HCT116 (cell line): ENCODE measurements around the gene NARF. TPM values are rescaled to one million over a fixed set of nuclear protein-coding genes. Genes with fewer than 3 reads are reported as not detected.

Experiments used
- ATAC-seq: fragments of 200-7000 bp; cut with Tn5 transposase; 2 replicates; pipeline ENCODE4 v1.9.1; 2020; ENCODE audit warnings: mild to moderate bottlenecking, moderate library complexity
- BruUV-seq: library from RNA; stranded (reverse); fragments of 400-500 nt; replicated peaks from 2 replicates; lab custom pipeline; 2021; lab: Mats Ljungman, UMichigan
- CTCF ChIA-PET: fragments of 300-600 bp; sonication (Branson Sonifier 250); formaldehyde crosslinking; loops from one replicate; lab custom pipeline; 2021; ENCODE audit warnings: antibody characterized with exemption; lab: Charles Lee
- POLR2A ChIA-PET: fragments of 300-600, 350-600 bp; sonication (Branson Sonifier 250); formaldehyde crosslinking; loops from one replicate; lab custom pipeline; 2021; ENCODE audit warnings: antibody characterized with exemption; lab: Charles Lee
- RAD21 ChIA-PET, 2 experiments: fragments of 300-600 bp; sonication (Branson Sonifier 250); formaldehyde crosslinking; loops; one replicate each; lab custom pipeline; 2023; ENCODE audit warnings: low total read pairs in 2 of 2; ENCODE audit not compliant: uncharacterized antibody in 2 of 2, unreplicated experiment in 2 of 2, low non-redundant PET in 1 of 2; lab: Charles Lee
- DNase-seq: peaks from one replicate; pipeline ENCODE4 v3.0.0-alpha.2; 2010; ENCODE audit warnings: low read depth, low spot score
- H2AFZ ChIP-seq: fragments of 200-600 bp; shearing (Covaris generic), sonication (generic); 2 replicates; pipeline ENCODE4 v1.6.1; 2017; ENCODE audit warnings: low read depth, mixed run types, mixed read lengths, antibody characterized with exemption, low read length; ENCODE audit not compliant: poor library complexity, severe bottlenecking
- H3K27ac ChIP-seq: 2 replicates; pipeline ENCODE4 v1.5.1; 2012; ENCODE audit warnings: low read depth, low read length
- H3K27me3 ChIP-seq: fragments of 200-600 bp; sonication (generic); 2 replicates; pipeline ENCODE4 v1.6.1; 2016; ENCODE audit warnings: mixed run types, low read length, mixed read lengths; ENCODE audit not compliant: insufficient read depth
- H3K36me3 ChIP-seq, 2 experiments: fragments of 200-500 bp in 1 of 2; fragments of 200-600 bp in 1 of 2; sonication (Bioruptor generic) in 1 of 2; sonication (generic) in 1 of 2; 2 replicates each; pipeline versions ENCODE4 v1.5.1 to v1.6.1; 2014 to 2016; ENCODE audit warnings: low read length in 2 of 2, inconsistent platforms in 1 of 2, mixed read lengths in 1 of 2, mixed run types in 1 of 2; ENCODE audit not compliant: insufficient read depth in 2 of 2, control insufficient read depth in 1 of 2
- H3K4me1 ChIP-seq, 2 experiments: fragments of 200-600 bp in 1 of 2; sonication (generic) in 1 of 2; 2 replicates each; pipeline versions ENCODE4 v1.5.1 to v1.6.1; 2012 to 2017; ENCODE audit warnings: low read length in 2 of 2, inconsistent platforms in 1 of 2, mild to moderate bottlenecking in 1 of 2, mixed read lengths in 1 of 2, mixed run types in 1 of 2, moderate library complexity in 1 of 2; ENCODE audit not compliant: insufficient read depth in 2 of 2, control insufficient read depth in 1 of 2
- H3K4me2 ChIP-seq: fragments of 200-600 bp; sonication (generic); 2 replicates; pipeline ENCODE4 v1.6.1; 2017; ENCODE audit warnings: mixed run types, low read length, mixed read lengths
- H3K4me3 ChIP-seq, 2 experiments: fragments of 200-600 bp in 1 of 2; sonication (generic) in 1 of 2; replicated peaks in 1 of 2; 2 replicates each; pipeline ENCODE4 v1.5.1; 2011 to 2016; ENCODE audit warnings: low read length in 2 of 2, control low read depth in 1 of 2, low read depth in 1 of 2, mild to moderate bottlenecking in 1 of 2, mixed read lengths in 1 of 2, mixed run types in 1 of 2
- H3K79me2 ChIP-seq: fragments of 200-600 bp; sonication (generic); 2 replicates; pipeline ENCODE4 v1.6.1; 2017; ENCODE audit warnings: mild to moderate bottlenecking, mixed run types, low read length, moderate library complexity, mixed read lengths; ENCODE audit not compliant: insufficient read depth
- H3K9ac ChIP-seq: fragments of 200-600 bp; sonication (generic); 2 replicates; pipeline ENCODE4 v1.6.1; 2016; ENCODE audit warnings: low read length, mixed read lengths
- H3K9me2 ChIP-seq: fragments of 200-600 bp; sonication (generic), shearing (Covaris generic); 2 replicates; pipeline ENCODE4 v1.6.1; 2017; ENCODE audit warnings: mixed run types, mild to moderate bottlenecking, moderate library complexity; ENCODE audit not compliant: insufficient read depth
- H3K9me3 ChIP-seq, 2 experiments: fragments of 200-500 bp in 1 of 2; fragments of 200-600 bp in 1 of 2; sonication (Bioruptor generic) in 1 of 2; sonication (generic) in 1 of 2; 2 replicates each; pipeline ENCODE4 v1.6.1; 2014 to 2017; ENCODE audit warnings: low read length in 2 of 2, mixed read lengths in 2 of 2, inconsistent platforms in 1 of 2, low read depth in 1 of 2, mild to moderate bottlenecking in 1 of 2, mixed run types in 1 of 2, moderate library complexity in 1 of 2; ENCODE audit not compliant: control insufficient read depth in 1 of 2, insufficient read depth in 1 of 2
- H4K20me1 ChIP-seq: fragments of 200-600 bp; sonication (generic), shearing (Covaris generic); 2 replicates; pipeline ENCODE4 v1.6.1; 2017; ENCODE audit warnings: mixed run types, mild to moderate bottlenecking, moderate library complexity; ENCODE audit not compliant: insufficient read depth
- CBX3 ChIP-seq: IDR thresholded peaks from 2 replicates; pipeline ENCODE4 v1.6.1; 2012; ENCODE audit warnings: low read depth
- CEBPB ChIP-seq: IDR thresholded peaks from 2 replicates; pipeline ENCODE4 v1.6.1; 2012; ENCODE audit warnings: low read depth
- EGR1 ChIP-seq: IDR thresholded peaks from 2 replicates; pipeline ENCODE4 v1.6.1; 2012; ENCODE audit warnings: low read depth
- ELF1 ChIP-seq: IDR thresholded peaks from 2 replicates; pipeline ENCODE4 v1.6.1; 2012; ENCODE audit warnings: low read depth, borderline replicate concordance
- EZH2phosphoT487 ChIP-seq: fragments of 200-600 bp; IDR thresholded peaks from 2 replicates; pipeline ENCODE4 v1.6.1; 2018; ENCODE audit warnings: antibody characterized with exemption, borderline replicate concordance
- JUND ChIP-seq: IDR thresholded peaks from 2 replicates; pipeline ENCODE4 v1.6.1; 2012
- MAX ChIP-seq: IDR thresholded peaks from 2 replicates; pipeline ENCODE4 v1.6.1; 2012
- POLR2A ChIP-seq: IDR thresholded peaks from 2 replicates; pipeline ENCODE4 v1.7.0; 2011; ENCODE audit warnings: borderline replicate concordance; ENCODE audit not compliant: insufficient read depth, insufficient read length; ENCODE audit errors: extremely low read depth
- POLR2AphosphoS5 ChIP-seq: IDR thresholded peaks from 2 replicates; pipeline ENCODE4 v1.6.1; 2011; ENCODE audit warnings: mild to moderate bottlenecking, low read depth, low read length, moderate library complexity
- SP1 ChIP-seq: IDR thresholded peaks from 2 replicates; pipeline ENCODE4 v1.6.1; 2012; ENCODE audit warnings: low read depth
- SRF ChIP-seq: IDR thresholded peaks from 2 replicates; pipeline ENCODE4 v1.6.1; 2012; ENCODE audit warnings: low read depth
- TCF7L2 ChIP-seq: IDR thresholded peaks from 2 replicates; pipeline ENCODE4 v1.7.0; 2011; ENCODE audit warnings: borderline replicate concordance, inconsistent platforms; ENCODE audit not compliant: insufficient read depth, insufficient read length; ENCODE audit errors: extremely low read depth
- YY1 ChIP-seq: IDR thresholded peaks from 2 replicates; pipeline ENCODE4 v1.6.1; 2011; ENCODE audit warnings: low read length, low read depth, moderate library complexity, mild to moderate bottlenecking; ENCODE audit not compliant: insufficient replicate concordance; ENCODE audit errors: extremely low read depth
- ZBTB33 ChIP-seq: IDR thresholded peaks from 2 replicates; pipeline ENCODE4 v1.6.1; 2011; ENCODE audit warnings: mild to moderate bottlenecking, low read length, moderate library complexity; ENCODE audit not compliant: insufficient replicate concordance; ENCODE audit errors: extremely low read depth
- ZNF274 ChIP-seq: fragments of 200-500 bp; sonication (Bioruptor generic); IDR thresholded peaks from 2 replicates; pipeline ENCODE4 v1.6.1; 2014; ENCODE audit warnings: mild to moderate bottlenecking, low read depth, low read length, inconsistent platforms
- intact Hi-C: fragments of 100-400 bp; cut with micrococcal nuclease; formaldehyde crosslinking; loops from 2 replicates; pipeline ENCODE4 v1.10.0; 2022
- total RNA-seq: library from RNA; stranded (reverse); gene quantifications from one replicate; pipeline ENCODE4 v1.2.1, GENCODE V29; 2021; ENCODE audit not compliant: unreplicated experiment
- TF ChIP-seq, protein P1 (sequence below), 3 experiments: fragments of 200-600 bp in 1 of 3; sonication (generic) in 1 of 3; IDR thresholded peaks in 2 of 3; conservative IDR thresholded peaks in 1 of 3; 2 replicates each; pipeline ENCODE4 v1.5.1; 2012 to 2017; ENCODE audit warnings: low read depth in 2 of 3, low read length in 2 of 3, antibody characterized with exemption in 1 of 3, borderline replicate concordance in 1 of 3, control low read depth in 1 of 3, mild to moderate bottlenecking in 1 of 3, mixed read lengths in 1 of 3, mixed run types in 1 of 3, moderate library complexity in 1 of 3; ENCODE audit not compliant: insufficient read depth in 1 of 3

The NARF gene
- total RNA-seq, 1 experiment from 2014 or later, result 91.8 TPM

GRCh38 chr17:82445542-82445941 lies 13.0 kb upstream of the NARF start:
- no peak overlapping the region for H3K4me3 ChIP-seq
- no peak for TF ChIP-seq ZNF274
- no peak for TF ChIP-seq SRF
- TF ChIP-seq ZBTB33, result no peak
- no peak for TF ChIP-seq EZH2phosphoT487
- TF ChIP-seq ELF1, result no peak
- no peak for TF ChIP-seq TCF7L2
- TF ChIP-seq YY1, result no peak
- TF ChIP-seq POLR2A, result no peak
- TF ChIP-seq JUND, result no peak
- no peak for TF ChIP-seq EGR1
- no peak for TF ChIP-seq CBX3
- no peak for TF ChIP-seq MAX
- TF ChIP-seq SP1, result no peak
- TF ChIP-seq, protein P1, sequence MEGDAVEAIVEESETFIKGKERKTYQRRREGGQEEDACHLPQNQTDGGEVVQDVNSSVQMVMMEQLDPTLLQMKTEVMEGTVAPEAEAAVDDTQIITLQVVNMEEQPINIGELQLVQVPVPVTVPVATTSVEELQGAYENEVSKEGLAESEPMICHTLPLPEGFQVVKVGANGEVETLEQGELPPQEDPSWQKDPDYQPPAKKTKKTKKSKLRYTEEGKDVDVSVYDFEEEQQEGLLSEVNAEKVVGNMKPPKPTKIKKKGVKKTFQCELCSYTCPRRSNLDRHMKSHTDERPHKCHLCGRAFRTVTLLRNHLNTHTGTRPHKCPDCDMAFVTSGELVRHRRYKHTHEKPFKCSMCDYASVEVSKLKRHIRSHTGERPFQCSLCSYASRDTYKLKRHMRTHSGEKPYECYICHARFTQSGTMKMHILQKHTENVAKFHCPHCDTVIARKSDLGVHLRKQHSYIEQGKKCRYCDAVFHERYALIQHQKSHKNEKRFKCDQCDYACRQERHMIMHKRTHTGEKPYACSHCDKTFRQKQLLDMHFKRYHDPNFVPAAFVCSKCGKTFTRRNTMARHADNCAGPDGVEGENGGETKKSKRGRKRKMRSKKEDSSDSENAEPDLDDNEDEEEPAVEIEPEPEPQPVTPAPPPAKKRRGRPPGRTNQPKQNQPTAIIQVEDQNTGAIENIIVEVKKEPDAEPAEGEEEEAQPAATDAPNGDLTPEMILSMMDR (IDR thresholded peaks at IDR 0.05 in 2 of 3, conservative IDR thresholded peaks at IDR 0.05 in 1 of 3; ENCODE audit: borderline replicate concordance in 1 of 3, insufficient read depth in 1 of 3, low read depth in 2 of 3, low read length in 2 of 3), result no peak
- no peak for TF ChIP-seq POLR2AphosphoS5
- no peak for TF ChIP-seq CEBPB
- H3K9me2 ChIP-seq, result no peaks in the 10 kb centered on the region
- CTCF ChIA-PET, result no interaction called here
- no peaks in the 10 kb centered on the region for H3K27me3 ChIP-seq
- intact Hi-C loops, result no loop called here
- peaks cover 15% of the 10 kb centered on the region for H3K79me2 ChIP-seq
- POLR2A ChIA-PET, result no interaction called here
- ATAC-seq (no peak), DNase-seq (no peak)
- H3K9ac ChIP-seq, result no peak overlapping the region
- H3K36me3 ChIP-seq, result peaks cover 0 to 17% of the 10 kb centered on the region in 2 experiments; a peak in 1 of 4 replicates
- RAD21 ChIA-PET, result no interaction called here
- no peak overlapping the region for H3K4me2 ChIP-seq
- no peaks in the 10 kb centered on the region for H4K20me1 ChIP-seq
- H3K4me1 ChIP-seq, result peaks cover 4 to 10% of the 10 kb centered on the region in 2 experiments; a peak in 3 of 4 replicates
- H3K9me3 ChIP-seq, result no peaks in the 10 kb centered on the region
- no peak overlapping the region for H2AFZ ChIP-seq
- BruUV-seq, result no TSS peak
- H3K27ac ChIP-seq, result peak overlapping the region; percentile 12; the same call in 1 of the 2 replicates
